T-helper 17 cell (primary cell): ENCODE measurements around the gene DCAF11. TPM values are rescaled to one million over a fixed set of nuclear protein-coding genes. Genes with fewer than 3 reads are reported as not detected.
A peak's percentile ranks its signal among the peaks of the same experiment; 100 is the strongest.

Source experiments
- ATAC-seq: fragments of 150-1000 bp; cut with Tn5 transposase; 2 replicates; pipeline ENCODE4 v1.10.0; 2021; ENCODE audit warnings: mild to moderate bottlenecking, moderate library complexity
- DNase-seq, 3 donors: peaks; one replicate each; pipeline versions ENCODE4 v3.0.0 to v3.0.0-alpha.2; 2020 to 2021
- H3K9me3 ChIP-seq: one replicate; pipeline ENCODE4 v1.7.0; 2013; ENCODE audit warnings: low read length, mild to moderate bottlenecking; ENCODE audit not compliant: control insufficient read depth, poor library complexity, severe bottlenecking
- H3K27ac Mint-ChIP-seq: one replicate; pipeline ENCODE4 v1.8.0; 2022; ENCODE audit warnings: mild to moderate bottlenecking, moderate library complexity, mixed read lengths
- H3K27me3 Mint-ChIP-seq: one replicate; pipeline ENCODE4 v1.8.0; 2022; ENCODE audit warnings: mixed read lengths
- H3K36me3 Mint-ChIP-seq: one replicate; pipeline ENCODE4 v1.8.0; 2022; ENCODE audit warnings: low read depth, mixed read lengths
- H3K4me1 Mint-ChIP-seq: one replicate; pipeline ENCODE4 v1.8.0; 2022; ENCODE audit warnings: mild to moderate bottlenecking, mixed read lengths
- H3K4me3 Mint-ChIP-seq: one replicate; pipeline ENCODE4 v1.8.0; 2022; ENCODE audit warnings: mild to moderate bottlenecking, moderate library complexity, mixed read lengths
- total RNA-seq, 4 donors: library from RNA in 2 of 4; stranded (reverse) in 2 of 4; gene quantifications; one replicate each; pipeline ENCODE4 v1.2.3 and lab custom pipeline; 2022 to 2026

The DCAF11 gene
- total RNA-seq, 2 donors from 2014 or later: 75.5 to 86.1 TPM

DNA sequence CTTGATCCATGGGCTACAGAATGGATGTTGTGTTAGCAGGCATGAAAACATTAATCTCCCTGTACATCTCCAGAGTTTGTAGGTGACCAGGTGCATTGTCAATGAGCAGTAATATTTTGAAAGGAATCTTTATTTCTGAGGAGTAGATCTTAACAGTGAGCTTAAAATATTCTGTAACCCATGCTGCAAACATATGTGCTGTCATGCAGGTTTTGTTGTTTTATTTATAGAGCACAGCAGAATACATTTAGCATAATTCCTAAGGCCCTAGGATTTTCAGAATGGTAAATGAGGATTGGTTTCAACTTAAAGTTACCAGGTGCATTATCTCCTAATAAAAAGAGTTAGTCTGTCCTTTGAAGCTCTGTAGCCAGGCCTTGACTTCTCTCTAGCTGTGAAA is 12.4 kb downstream of the DCAF11 start:
- Mint-ChIP-seq H3K4me1 (peaks cover 9% of the 10 kb centered on the region), H3K36me3 (peaks cover 2% of the 10 kb centered on the region), H3K27ac (no peak overlapping the region), H3K4me3 (no peak overlapping the region), H3K27me3 (no peaks in the 10 kb centered on the region)
- no peak for DNase-seq
- H3K9me3 ChIP-seq: no peaks in the 10 kb centered on the region
- ATAC-seq: no peak

DNA sequence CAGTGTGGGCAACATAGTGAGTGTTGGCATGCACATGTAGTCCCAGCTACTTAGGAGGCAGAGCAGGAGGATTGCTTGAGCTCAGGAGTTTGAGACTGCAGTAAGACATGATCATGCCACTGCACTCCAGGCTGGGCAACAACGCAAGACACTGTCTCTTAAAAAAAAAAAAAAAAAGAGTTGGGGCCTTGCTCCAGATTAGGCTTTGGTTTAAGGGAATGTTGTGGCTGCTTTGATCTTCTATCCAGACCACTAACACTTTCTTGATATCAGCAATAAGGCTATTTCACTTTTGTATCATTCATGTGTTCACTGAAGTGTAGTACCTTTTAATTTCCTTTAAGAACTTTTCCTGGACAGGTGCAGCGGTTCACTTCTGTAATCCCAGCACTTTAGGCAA is 13.1 kb downstream of the DCAF11 start:
- no peak overlapping the region for H3K27ac Mint-ChIP-seq
- no peaks in the 10 kb centered on the region for H3K27me3 Mint-ChIP-seq
- no peak overlapping the region for H3K4me3 Mint-ChIP-seq
- DNase-seq: no peak
- H3K4me1 Mint-ChIP-seq: peaks cover 13% of the 10 kb centered on the region
- ATAC-seq: no peak
- peaks cover 2% of the 10 kb centered on the region for H3K36me3 Mint-ChIP-seq
- no peaks in the 10 kb centered on the region for H3K9me3 ChIP-seq

- no peak for DNase-seq
- H3K9me3 ChIP-seq: no peaks in the 10 kb centered on the region
- peaks cover 2% of the 10 kb centered on the region for H3K36me3 Mint-ChIP-seq
- no peak overlapping the region for H3K27ac Mint-ChIP-seq
- H3K4me1 Mint-ChIP-seq: peaks cover 16% of the 10 kb centered on the region
- H3K27me3 Mint-ChIP-seq: no peaks in the 10 kb centered on the region
- no peak overlapping the region for H3K4me3 Mint-ChIP-seq
- ATAC-seq: no peak
Measured at GRCh38 chr14:24129410-24129998, 14.9 kb downstream of the DCAF11 start.

- H3K36me3 Mint-ChIP-seq: peaks cover 2% of the 10 kb centered on the region
- H3K27ac Mint-ChIP-seq: peak within 1 kb of the TSS; percentile 67
- no peak for DNase-seq
- no peak within 1 kb of the TSS for H3K4me3 Mint-ChIP-seq
- no peaks in the 10 kb centered on the region for H3K9me3 ChIP-seq
- no peaks in the 10 kb centered on the region for H3K27me3 Mint-ChIP-seq
- H3K4me1 Mint-ChIP-seq: peaks cover 17% of the 10 kb centered on the region
- ATAC-seq: no peak
Measured at GRCh38 chr14:24130380-24130716, 15.8 kb downstream of the DCAF11 start, which contains the start of gene FITM1. FITM1 (plus strand) TSS chr14:24130659; CDS start chr14:24131564, 905 bp downstream.

DNA sequence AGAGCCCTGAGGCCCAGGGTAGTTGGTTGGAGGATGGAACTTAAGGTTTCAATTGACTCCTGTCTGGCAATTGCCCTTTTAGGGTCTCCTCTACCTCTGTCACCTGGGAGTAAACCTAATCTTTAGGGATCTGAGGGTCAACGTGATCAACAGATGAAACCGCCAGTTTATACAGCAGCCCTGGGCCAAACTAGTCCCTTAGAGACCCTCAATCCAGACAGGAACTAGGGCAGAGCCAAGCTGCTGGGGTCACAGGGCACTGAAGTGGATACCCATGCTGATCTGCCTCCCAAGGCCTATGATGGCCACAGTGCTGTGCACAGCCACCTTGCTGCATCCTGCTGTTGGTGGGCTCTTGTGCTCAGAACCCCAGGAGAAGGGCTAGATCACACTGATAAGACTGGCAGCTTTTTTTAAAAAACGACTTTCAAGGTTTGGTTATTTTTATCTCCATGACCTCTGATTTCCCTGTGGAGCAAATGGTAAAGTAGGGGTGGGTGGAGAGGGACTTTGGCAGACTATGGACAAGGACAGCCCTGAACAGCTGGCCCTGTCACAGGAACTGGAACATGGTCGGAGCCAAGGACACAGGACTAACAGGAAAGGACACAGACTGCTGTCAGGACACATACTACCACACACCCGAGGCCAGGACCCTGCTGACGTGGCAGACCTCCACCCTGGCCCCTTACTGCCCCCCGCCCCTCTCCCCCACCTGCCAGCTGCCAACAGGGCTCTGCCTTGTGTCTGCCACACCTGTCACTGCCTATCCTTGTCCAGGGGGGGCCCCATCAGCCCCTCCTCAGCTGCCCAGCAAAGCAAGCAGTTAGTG is 16.4 kb downstream of the DCAF11 start:
- no peaks in the 10 kb centered on the region for H3K9me3 ChIP-seq
- no peaks in the 10 kb centered on the region for H3K27me3 Mint-ChIP-seq
- no peak for ATAC-seq
- peaks cover 20% of the 10 kb centered on the region for H3K4me1 Mint-ChIP-seq
- no peak overlapping the region for H3K4me3 Mint-ChIP-seq
- DNase-seq: no peak
- peak overlapping the region; percentile 67 for H3K27ac Mint-ChIP-seq
- H3K36me3 Mint-ChIP-seq: peaks cover 2% of the 10 kb centered on the region

DNA sequence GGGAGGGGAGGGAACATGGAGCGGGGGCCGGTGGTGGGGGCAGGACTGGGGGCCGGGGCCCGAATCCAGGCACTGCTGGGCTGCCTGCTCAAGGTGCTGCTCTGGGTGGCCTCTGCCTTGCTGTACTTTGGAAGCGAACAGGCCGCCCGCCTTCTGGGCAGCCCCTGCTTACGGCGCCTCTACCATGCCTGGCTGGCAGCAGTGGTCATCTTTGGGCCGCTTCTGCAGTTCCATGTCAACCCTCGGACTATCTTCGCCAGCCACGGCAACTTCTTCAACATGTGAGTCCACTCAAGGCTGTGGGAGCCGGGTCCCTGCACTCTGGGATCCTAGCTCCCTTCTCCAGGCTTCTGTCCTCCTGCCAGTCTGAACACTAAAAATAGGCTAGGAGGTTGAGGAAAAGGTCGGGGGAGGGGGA is 17.0 kb downstream of the DCAF11 start:
- no peaks in the 10 kb centered on the region for H3K9me3 ChIP-seq
- Mint-ChIP-seq H3K4me3 (peak overlapping the region; percentile 58), H3K27me3 (no peaks in the 10 kb centered on the region), H3K27ac (no peak overlapping the region), H3K36me3 (peaks cover 2% of the 10 kb centered on the region), H3K4me1 (peaks cover 22% of the 10 kb centered on the region)
- DNase-seq: no peak
- ATAC-seq: no peak

GRCh38 chr14:24132061-24132685 is 17.6 kb downstream of the DCAF11 start:
- peak overlapping the region; percentile 85 for H3K27ac Mint-ChIP-seq
- H3K4me3 Mint-ChIP-seq: peak overlapping the region; percentile 70
- H3K9me3 ChIP-seq: no peaks in the 10 kb centered on the region
- no peak for DNase-seq
- no peak for ATAC-seq
- H3K36me3 Mint-ChIP-seq: peaks cover 2% of the 10 kb centered on the region
- H3K27me3 Mint-ChIP-seq: no peaks in the 10 kb centered on the region
- peaks cover 28% of the 10 kb centered on the region for H3K4me1 Mint-ChIP-seq

DNA sequence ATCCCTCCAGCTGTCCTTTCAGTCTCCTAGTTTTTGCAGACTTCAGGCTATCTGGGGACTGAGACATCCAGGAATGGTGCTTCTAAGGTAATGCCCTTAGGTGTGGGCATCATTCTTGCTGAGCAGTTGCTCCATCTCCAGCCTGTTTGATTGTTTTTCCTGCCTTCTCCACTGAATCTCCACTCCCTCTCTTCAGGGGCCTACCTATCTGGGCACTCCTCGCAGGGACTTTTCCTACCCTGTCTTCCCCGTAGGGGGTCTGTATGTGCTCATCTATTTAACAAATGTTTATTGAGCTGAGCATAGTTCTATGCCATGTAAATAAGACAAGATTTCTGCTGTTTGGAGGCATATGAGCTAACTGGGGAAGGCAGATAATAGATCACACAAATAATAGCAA is 18.4 kb downstream of the DCAF11 start:
- no peaks in the 10 kb centered on the region for H3K27me3 Mint-ChIP-seq
- DNase-seq: no peak
- H3K9me3 ChIP-seq: no peaks in the 10 kb centered on the region
- H3K27ac Mint-ChIP-seq: peak overlapping the region; percentile 85
- peak overlapping the region; percentile 70 for H3K4me3 Mint-ChIP-seq
- ATAC-seq: no peak
- peaks cover 2% of the 10 kb centered on the region for H3K36me3 Mint-ChIP-seq
- H3K4me1 Mint-ChIP-seq: peaks cover 30% of the 10 kb centered on the region

- Mint-ChIP-seq H3K4me3 (no peak overlapping the region), H3K27me3 (no peaks in the 10 kb centered on the region), H3K36me3 (peaks cover 2% of the 10 kb centered on the region), H3K4me1 (peaks cover 33% of the 10 kb centered on the region), H3K27ac (peak overlapping the region; percentile 85)
- no peak for ATAC-seq
- no peaks in the 10 kb centered on the region for H3K9me3 ChIP-seq
- no peak for DNase-seq
Measured at GRCh38 chr14:24133735-24134134, 19.2 kb downstream of the DCAF11 start.

- H3K9me3 ChIP-seq: no peaks in the 10 kb centered on the region
- H3K27ac Mint-ChIP-seq: peak overlapping the region; percentile 86
- H3K36me3 Mint-ChIP-seq: peaks cover under 1% of the 10 kb centered on the region
- no peaks in the 10 kb centered on the region for H3K27me3 Mint-ChIP-seq
- no peak for ATAC-seq
- peak overlapping the region; percentile 95 for H3K4me3 Mint-ChIP-seq
- DNase-seq: no peak
- H3K4me1 Mint-ChIP-seq: peaks cover 41% of the 10 kb centered on the region
Measured at GRCh38 chr14:24135584-24135833, 20.9 kb downstream of the DCAF11 start.

- H3K4me3 Mint-ChIP-seq: peak within 1 kb of the TSS; percentile 95
- peak within 1 kb of the TSS; percentile 88 for H3K27ac Mint-ChIP-seq
- H3K4me1 Mint-ChIP-seq: peaks cover 44% of the 10 kb centered on the region
- peak; percentile 98 for ATAC-seq
- no peaks in the 10 kb centered on the region for H3K9me3 ChIP-seq
- no peaks in the 10 kb centered on the region for H3K36me3 Mint-ChIP-seq
- H3K27me3 Mint-ChIP-seq: no peaks in the 10 kb centered on the region
- peak; percentile 91 to 94 (median 94) for DNase-seq
Measured at GRCh38 chr14:24135834-24136683, 21.5 kb downstream of the DCAF11 start, which contains the start of gene PSME1. PSME1 (plus strand) TSS chr14:24136194; CDS start chr14:24136263, 69 bp downstream.

GRCh38 chr14:24136684-24137528 is 22.3 kb downstream of the DCAF11 start:
- Mint-ChIP-seq H3K4me3 (peak overlapping the region; percentile 95), H3K27me3 (no peaks in the 10 kb centered on the region), H3K27ac (peak overlapping the region; percentile 88), H3K4me1 (peaks cover 44% of the 10 kb centered on the region), H3K36me3 (no peaks in the 10 kb centered on the region)
- no peak for DNase-seq
- no peaks in the 10 kb centered on the region for H3K9me3 ChIP-seq
- ATAC-seq: no peak
